ENCODE data around the gene PSORS1C1.
"Not testable (repeated sequence)": the region's sequence is repeated elsewhere in the genome, so short reads cannot be mapped to it uniquely, and the experiment has no call there.

Gene PSORS1C1

GRCh38 chr6:31185695-31186051 is 71.1 kb downstream of the PSORS1C1 start:
- not testable (repeated sequence) for H2AFZ ChIP-seq; H3K4me3 ChIP-seq (ENCODE audit: low read depth, low read length); H3K4me1 ChIP-seq; H3K9ac ChIP-seq; H3K36me3 ChIP-seq (ENCODE audit: control insufficient read depth, insufficient read depth, low read length); H3K4me2 ChIP-seq (ENCODE audit: low read length); H3K27me3 ChIP-seq (ENCODE audit: control insufficient read depth, insufficient read depth, low read length); H3K9me3 ChIP-seq (ENCODE audit: control insufficient read depth, low read length); H3K79me2 ChIP-seq
- H3K27ac ChIP-seq: peak overlapping the region; percentile 27

GRCh38 chr6:31186052-31186734 is 71.6 kb downstream of the PSORS1C1 start:
- Histone ChIP-seq H3K36me3 (ENCODE audit: control insufficient read depth, insufficient read depth, low read length) (no peaks in the 10 kb centered on the region), H3K9me3 (ENCODE audit: control insufficient read depth, low read length) (no peaks in the 10 kb centered on the region), H3K9ac (no peak overlapping the region), H3K27me3 (ENCODE audit: control insufficient read depth, insufficient read depth, low read length) (no peaks in the 10 kb centered on the region), H3K27ac (peak overlapping the region; percentile 27), H3K4me2 (ENCODE audit: low read length) (no peak overlapping the region), H3K4me3 (ENCODE audit: low read depth, low read length) (no peak overlapping the region), H3K4me1 (no peaks in the 10 kb centered on the region), H2AFZ (no peak overlapping the region), H3K79me2 (no peaks in the 10 kb centered on the region)
- no peak for TF ChIP-seq CTCF (IDR thresholded peaks at IDR 0.05)

GRCh38 chr6:31187780-31188194 is 73.2 kb downstream of the PSORS1C1 start:
- Histone ChIP-seq H3K4me3 (ENCODE audit: low read depth, low read length) (no peak overlapping the region), H3K4me1 (no peaks in the 10 kb centered on the region), H3K27me3 (ENCODE audit: control insufficient read depth, insufficient read depth, low read length) (no peaks in the 10 kb centered on the region), H3K9me3 (ENCODE audit: control insufficient read depth, low read length) (no peaks in the 10 kb centered on the region), H3K27ac (no peak overlapping the region), H3K79me2 (no peaks in the 10 kb centered on the region), H3K9ac (no peak overlapping the region), H2AFZ (no peak overlapping the region), H3K36me3 (ENCODE audit: control insufficient read depth, insufficient read depth, low read length) (no peaks in the 10 kb centered on the region), H3K4me2 (ENCODE audit: low read length) (no peak overlapping the region)
- TF ChIP-seq CTCF (IDR thresholded peaks at IDR 0.05): no peak

- H3K79me2 ChIP-seq; H3K4me3 ChIP-seq (ENCODE audit: low read depth, low read length); H3K9me3 ChIP-seq (ENCODE audit: control insufficient read depth, low read length); H3K27me3 ChIP-seq (ENCODE audit: control insufficient read depth, insufficient read depth, low read length); H3K27ac ChIP-seq; H3K4me2 ChIP-seq (ENCODE audit: low read length); H2AFZ ChIP-seq; H3K36me3 ChIP-seq (ENCODE audit: control insufficient read depth, insufficient read depth, low read length); H3K9ac ChIP-seq; H3K4me1 ChIP-seq: not testable (repeated sequence)
These were observed 74.6 kb downstream of the PSORS1C1 start for GRCh38 chr6:31189223-31189622.

Data from parathyroid adenoma (tissue), 2 donors.